ENCODE measurements around the gene TMX2. TPM values are rescaled to one million over a fixed set of nuclear protein-coding genes. Genes with fewer than 3 reads are reported as not detected.

TMX2 gene
- total and polyA plus RNA-seq, 9 of the 15 experiments (the other 6 are each of a cell fraction or from before 2014, with no cell fraction given), result 176 to 433 (median 227) TPM

GRCh38 chr11:57662893-57663292 lies 49.5 kb upstream of the TMX2 start (continued):
- peak; percentile 39 to 68 (median 65); a peak in 5 of 6 replicates for TF ChIP-seq CTCF (IDR thresholded peaks at IDR 0.05 in 2 of 3, conservative IDR thresholded peaks at IDR 0.05 in 1 of 3; ENCODE audit: insufficient read depth in 2 of 3, low read depth in 1 of 3, low read length in 3 of 3)
- TF ChIP-seq STAG1 (CRISPR knock-in tag; IDR thresholded peaks at IDR 0.05; ENCODE audit: borderline replicate concordance), result peak; percentile 62; the same call in 1 of the 2 replicates
- TF ChIP-seq RAD21 (CRISPR knock-in tag; conservative IDR thresholded peaks at IDR 0.05 in 1 of 2, IDR thresholded peaks at IDR 0.05 in 1 of 2), result peak; percentile 56 to 78
- no peak for TF ChIP-seq HDAC2 (IDR thresholded peaks at IDR 0.05)
- TF ChIP-seq SMC3 (conservative IDR thresholded peaks at IDR 0.05; ENCODE audit: insufficient read depth, low read depth, low read length), result 0 out of 2 replicates have a peak, but pooled peaks have one; percentile 20
- TF ChIP-seq CEBPB (tag; IDR thresholded peaks at IDR 0.05), result peak; percentile 38; the same call in 1 of the 2 replicates

GRCh38 chr11:57663975-57664374 lies 48.4 kb upstream of the TMX2 start:
- H3K9ac ChIP-seq (ENCODE audit: insufficient read depth in 1 of 2, low read depth in 2 of 2, low read length in 2 of 2), result no peak overlapping the region
- H3K4me1 ChIP-seq (replicated peaks in 1 of 2; ENCODE audit: control insufficient read depth in 2 of 2, insufficient read depth in 2 of 2, low read length in 2 of 2), result peaks cover 5 to 6% of the 10 kb centered on the region in 2 experiments; a peak in 4 of 5 replicates
- intact Hi-C loops (cut with micrococcal nuclease), result loop anchor here (10.0 kb wide), 1 partner anchor 401 kb away; no protein-coding TSS in a partner anchor
- no TSS peak for BruUV-seq (replicated peaks)
- peak; percentile 73 for TF ChIP-seq ZNF512 (tag; IDR thresholded peaks at IDR 0.05)
- no peak for TF ChIP-seq ZNF592 (IDR thresholded peaks at IDR 0.05)
- ATAC-seq, result no peak
- no peaks in the 10 kb centered on the region for H3K9me1 ChIP-seq (ENCODE audit: control insufficient read depth, insufficient read depth, low read length)
- H3K4me2 ChIP-seq (ENCODE audit: insufficient read depth, low read length), result no peak overlapping the region
- peaks cover 34% of the 10 kb centered on the region; the same call in 2 of the 3 replicates for H3K36me3 ChIP-seq (ENCODE audit: control insufficient read depth, insufficient read depth, low read length)
- ChIA-PET POLR2A (no interaction called here), CTCF (ENCODE audit: low intra/inter-chr PET ratio) (no interaction called here)
- H3K79me2 ChIP-seq (ENCODE audit: control insufficient read depth, insufficient read depth, low read length), result peaks cover 19% of the 10 kb centered on the region
- 64% methylated on average over 5 of the region's 9 CpGs for WGBS (ENCODE audit: insufficient coverage, low coverage, missing lambda C conversion rate)
- H2AFZ ChIP-seq (ENCODE audit: low read depth, low read length), result no peak overlapping the region
- H3K27me3 ChIP-seq (ENCODE audit: control insufficient read depth in 2 of 2, insufficient read depth in 2 of 2, low read length in 2 of 2), result no peaks in the 10 kb centered on the region
- H3K9me3 ChIP-seq (replicated peaks; ENCODE audit: control insufficient read depth, insufficient read depth, low read depth, low read length), result no peaks in the 10 kb centered on the region
- FAIRE-seq, result no peak
- DNase-seq (ENCODE audit: extremely low read depth in 1 of 4, low spot score in 3 of 4), result no peak
- H3K27ac ChIP-seq (ENCODE audit: extremely low read depth, low read depth, low read length), result no peak overlapping the region
- H3K4me3 ChIP-seq, result no peak overlapping the region
- in situ Hi-C loops (cut with MboI), result loop anchor here (10.0 to 25.0 kb wide), 2 partner anchors 141 to 848 kb away; partner anchors contain the start of gene OR5B21
- H4K20me1 ChIP-seq (replicated peaks; ENCODE audit: control insufficient read depth, insufficient read depth, low read length), result no peaks in the 10 kb centered on the region
